NCI-H2107 treated with DMSO at 0.1 percent for 48 hours (cell line): ENCODE data around the gene CSKMT.

Experiments used
- DNase-seq: peaks from one replicate; lab custom pipeline; 2025; ENCODE audit not compliant: unreplicated experiment; lab: John Stamatoyannopoulos, UW

CSKMT gene

DNA sequence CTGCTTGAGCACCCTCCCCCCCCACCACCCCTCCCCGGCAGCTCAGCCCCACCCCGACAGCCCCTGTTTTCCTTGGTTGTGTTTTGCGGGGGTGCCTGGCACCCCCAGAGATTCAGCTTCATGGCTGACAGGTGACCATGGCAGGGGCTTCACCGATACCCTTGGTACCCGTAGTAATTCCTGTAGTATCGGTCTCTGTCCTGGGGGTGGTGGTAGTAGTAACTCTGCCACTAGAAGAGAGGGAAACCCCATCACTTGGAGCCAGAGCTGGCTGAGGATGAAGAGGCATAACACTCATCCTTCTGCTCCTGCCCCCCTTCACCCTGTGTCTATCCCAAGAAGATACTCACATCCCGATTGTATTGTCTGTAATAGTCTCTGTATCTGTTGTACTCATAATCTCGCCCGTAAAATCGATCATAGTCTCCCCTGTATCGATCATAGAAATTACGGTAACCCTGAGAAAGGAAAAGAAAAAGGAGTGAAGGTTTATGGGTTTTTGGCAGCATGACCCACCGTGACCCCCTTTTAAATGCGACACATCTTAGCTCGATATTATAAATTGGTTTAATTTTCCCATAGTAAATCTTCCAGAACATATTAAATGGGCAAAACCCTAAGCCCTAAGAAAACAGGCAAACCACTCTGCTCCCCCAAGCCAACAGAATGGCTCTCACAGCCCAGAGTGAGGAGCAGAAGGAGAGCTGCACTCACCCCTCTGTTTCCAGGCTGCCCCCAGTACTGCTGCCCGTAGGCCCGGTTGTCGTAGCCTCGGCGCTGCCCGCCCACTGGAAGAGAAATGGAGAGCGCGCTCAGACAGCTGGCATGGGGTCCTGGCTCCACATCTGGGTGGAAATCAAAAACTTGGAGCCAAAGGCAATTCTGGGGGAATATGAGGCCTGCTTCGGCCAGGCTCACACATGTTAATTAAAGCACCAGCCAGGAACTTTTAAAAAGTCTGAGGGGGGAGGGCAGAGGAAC, 50.3 kb downstream of the CSKMT start:
- DNase-seq = no peak

DNA sequence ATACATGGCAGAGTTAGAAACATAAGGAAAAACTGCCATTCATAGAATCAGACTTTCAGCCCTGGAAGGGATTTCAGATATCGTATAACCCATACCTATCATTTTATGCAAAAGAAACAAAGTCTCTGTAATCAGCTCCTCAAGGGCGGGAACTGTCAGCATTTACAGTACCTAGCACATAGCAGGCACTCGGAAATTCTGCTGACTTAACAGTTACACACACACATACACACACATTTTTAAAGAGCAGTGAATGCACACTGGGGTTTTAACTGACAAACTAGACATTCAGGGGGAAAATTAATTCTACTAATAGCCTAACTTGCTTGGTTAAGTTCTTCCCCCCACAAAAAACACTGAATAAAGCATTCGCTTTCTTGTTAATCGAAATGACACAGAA, 51.1 kb downstream of the CSKMT start:
- DNase-seq = no peak

DNA sequence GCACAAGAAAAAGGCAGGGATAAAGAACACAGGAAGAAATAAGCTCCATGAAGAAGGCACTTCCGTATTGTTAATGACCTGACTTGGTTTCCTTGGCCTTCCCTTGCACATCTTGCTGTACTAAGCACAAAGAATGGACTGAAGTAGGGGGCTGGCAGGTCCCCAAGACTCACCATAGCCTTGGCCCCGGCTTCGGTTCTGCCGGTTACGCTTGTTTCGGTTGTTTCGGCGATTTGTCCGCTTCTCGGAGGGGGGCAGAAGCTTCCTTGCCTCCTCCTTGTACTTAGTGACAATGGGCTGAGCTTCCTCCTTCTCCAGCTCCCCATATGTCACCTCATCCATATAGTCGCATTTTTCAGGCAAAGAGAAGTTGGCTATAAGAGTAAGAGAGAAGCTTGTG, 51.7 kb downstream of the CSKMT start:
- DNase-seq = no peak
